ENCODE results near the gene PRR19.

DNA sequence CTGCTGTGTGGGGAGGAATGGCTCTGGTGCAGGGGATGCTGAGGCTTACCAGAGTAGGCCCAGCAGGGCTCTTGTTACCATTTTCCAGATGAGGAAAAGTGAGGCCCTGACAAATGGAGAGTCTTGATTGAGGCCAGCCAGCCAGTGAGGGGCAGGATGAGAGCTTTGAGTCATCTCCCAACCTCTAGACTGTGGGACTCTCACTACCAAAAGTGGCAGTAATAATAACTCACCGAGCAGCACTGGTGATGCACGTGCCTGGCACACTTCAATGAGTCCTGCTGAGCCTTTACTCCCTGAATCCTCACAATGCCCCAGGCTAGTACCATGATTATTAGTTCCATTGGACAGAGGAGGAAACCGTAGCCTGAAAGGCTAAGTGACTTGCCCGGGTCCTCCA, 25.1 kb upstream of the PRR19 start:
- TF ChIP-seq POLR2A (IDR thresholded peaks at IDR 0.05) (no peak), CTCF (IDR thresholded peaks at IDR 0.05) (no peak), POLR2AphosphoS5 (IDR thresholded peaks at IDR 0.05) (no peak)

Data from upper lobe of left lung (tissue), 4 donors.